HG02678 (cell line): ENCODE measurements around the gene ZBTB7B.
"Not testable (repeated sequence)": the region's sequence is repeated elsewhere in the genome, so short reads cannot be mapped to it uniquely, and the experiment has no call there.

ENCODE experiments used
- ATAC-seq: cut with Tn5 transposase; IDR thresholded peaks from one replicate; pipeline ENCODE4 v1.9.1; 2021; ENCODE audit warnings: mild to moderate bottlenecking, moderate library complexity; ENCODE audit not compliant: unreplicated experiment

ZBTB7B gene

GRCh38 chr1:154986736-154987135 lies 15.9 kb upstream of the ZBTB7B start:
- ATAC-seq = not testable (repeated sequence)

GRCh38 chr1:154987326-154987725 lies 15.3 kb upstream of the ZBTB7B start:
- ATAC-seq = no peak

DNA sequence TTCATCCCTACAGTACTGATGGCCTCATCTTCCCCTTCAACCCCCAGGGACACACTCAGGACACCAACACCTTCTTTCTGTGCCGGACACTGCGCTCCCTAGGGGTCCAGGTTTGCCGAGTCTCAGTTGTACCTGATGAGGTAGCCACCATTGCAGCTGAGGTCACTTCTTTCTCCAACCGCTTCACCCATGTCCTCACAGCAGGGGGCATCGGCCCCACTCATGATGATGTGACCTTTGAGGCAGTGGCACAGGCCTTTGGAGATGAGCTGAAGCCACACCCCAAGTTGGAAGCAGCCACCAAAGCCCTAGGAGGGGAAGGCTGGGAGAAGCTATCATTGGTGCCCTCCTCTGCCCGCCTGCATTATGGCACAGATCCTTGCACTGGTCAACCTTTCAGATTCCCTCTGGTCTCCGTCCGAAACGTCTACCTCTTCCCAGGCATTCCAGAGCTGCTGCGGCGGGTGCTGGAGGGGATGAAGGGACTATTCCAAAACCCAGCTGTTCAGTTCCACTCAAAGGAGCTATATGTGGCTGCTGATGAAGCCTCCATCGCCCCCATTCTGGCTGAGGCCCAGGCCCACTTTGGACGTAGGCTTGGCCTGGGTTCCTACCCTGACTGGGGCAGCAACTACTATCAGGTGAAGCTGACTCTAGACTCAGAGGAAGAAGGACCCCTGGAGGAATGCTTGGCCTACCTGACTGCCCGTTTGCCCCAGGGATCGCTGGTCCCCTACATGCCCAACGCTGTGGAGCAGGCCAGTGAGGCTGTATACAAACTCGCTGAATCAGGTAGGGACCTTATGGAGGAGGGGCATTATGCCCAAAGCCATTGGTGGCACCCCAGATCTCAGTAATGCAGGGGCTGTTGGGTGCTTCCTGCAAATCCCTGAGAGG lies 14.3 kb upstream of the ZBTB7B start:
- ATAC-seq = no peak

DNA sequence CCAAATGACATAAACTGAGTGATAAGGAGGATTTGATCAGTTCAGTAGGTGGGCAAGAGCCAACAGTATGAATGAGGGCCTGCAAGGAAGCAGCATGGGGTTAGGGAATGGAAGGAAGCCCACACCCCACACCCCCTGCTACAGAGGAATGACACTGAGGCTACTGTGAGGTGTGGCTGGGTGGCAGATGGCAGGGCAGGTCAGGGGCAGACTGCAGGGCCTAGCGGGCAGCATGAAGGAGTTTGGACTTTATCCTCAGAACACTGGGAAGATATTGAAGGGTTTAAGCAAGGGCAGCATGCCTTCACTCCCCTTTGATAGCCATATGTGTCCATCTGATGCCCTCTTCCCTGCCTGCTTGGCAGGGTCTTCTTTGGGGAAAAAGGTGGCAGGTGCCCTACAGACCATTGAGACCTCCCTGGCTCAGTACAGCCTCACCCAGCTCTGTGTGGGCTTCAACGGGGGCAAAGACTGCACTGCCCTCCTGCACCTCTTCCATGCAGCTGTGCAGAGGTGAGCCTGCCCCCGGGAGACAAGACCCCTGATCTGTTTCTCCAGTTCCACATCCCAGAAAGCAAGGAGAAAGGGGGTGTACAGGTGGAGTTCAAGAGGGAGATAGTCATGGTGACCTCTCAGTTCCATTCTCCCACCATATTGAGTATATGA lies 13.3 kb upstream of the ZBTB7B start:
- ATAC-seq = no peak

DNA sequence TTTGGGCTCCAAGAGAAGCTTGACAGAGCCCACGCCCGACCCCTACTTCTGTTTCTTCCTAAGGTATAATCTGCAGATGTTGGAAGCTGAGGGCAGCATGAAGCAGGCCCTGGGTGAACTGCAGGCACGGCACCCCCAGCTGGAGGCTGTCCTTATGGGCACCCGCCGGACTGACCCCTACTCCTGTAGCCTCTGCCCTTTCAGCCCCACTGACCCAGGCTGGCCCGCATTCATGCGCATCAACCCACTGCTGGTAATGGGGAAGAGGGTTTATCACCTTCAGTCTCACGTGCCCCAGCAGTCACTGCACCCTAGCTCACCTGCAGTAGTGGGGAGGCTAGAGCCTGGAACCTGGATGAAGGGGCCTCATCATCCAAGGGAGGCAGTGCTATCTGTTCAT lies 12.3 kb upstream of the ZBTB7B start:
- ATAC-seq = no peak

GRCh38 chr1:154992721-154993571 lies 9.7 kb upstream of the ZBTB7B start:
- no peak for ATAC-seq

GRCh38 chr1:154993572-154994268 lies 8.9 kb upstream of the ZBTB7B start, which contains the start of gene LENEP:
LENEP (plus strand) TSS chr1:154993586; CDS start chr1:154993608, 22 bp downstream.
- ATAC-seq = no peak

DNA sequence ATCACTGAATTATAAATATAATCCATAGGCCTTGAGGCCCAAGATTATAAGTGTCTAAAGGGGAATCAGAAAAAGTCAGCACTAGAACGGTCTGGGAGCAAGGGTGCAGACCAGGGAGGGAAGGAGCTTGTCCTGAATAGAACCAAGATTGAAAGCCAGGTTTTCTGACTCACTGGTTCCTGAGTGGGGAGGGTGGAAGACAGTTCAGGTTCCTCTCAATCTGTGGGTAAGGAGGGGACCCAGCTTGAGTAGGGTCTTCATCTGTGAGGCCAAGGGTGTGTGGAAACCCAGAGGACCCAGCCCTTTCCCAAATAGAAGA lies 8.4 kb upstream of the ZBTB7B start:
- ATAC-seq = no peak

- ATAC-seq = no peak
These were observed 8.0 kb upstream of the ZBTB7B start for GRCh38 chr1:154994591-154994990.

GRCh38 chr1:154995301-154995983 lies 7.2 kb upstream of the ZBTB7B start:
- ATAC-seq = not testable (repeated sequence)

DNA sequence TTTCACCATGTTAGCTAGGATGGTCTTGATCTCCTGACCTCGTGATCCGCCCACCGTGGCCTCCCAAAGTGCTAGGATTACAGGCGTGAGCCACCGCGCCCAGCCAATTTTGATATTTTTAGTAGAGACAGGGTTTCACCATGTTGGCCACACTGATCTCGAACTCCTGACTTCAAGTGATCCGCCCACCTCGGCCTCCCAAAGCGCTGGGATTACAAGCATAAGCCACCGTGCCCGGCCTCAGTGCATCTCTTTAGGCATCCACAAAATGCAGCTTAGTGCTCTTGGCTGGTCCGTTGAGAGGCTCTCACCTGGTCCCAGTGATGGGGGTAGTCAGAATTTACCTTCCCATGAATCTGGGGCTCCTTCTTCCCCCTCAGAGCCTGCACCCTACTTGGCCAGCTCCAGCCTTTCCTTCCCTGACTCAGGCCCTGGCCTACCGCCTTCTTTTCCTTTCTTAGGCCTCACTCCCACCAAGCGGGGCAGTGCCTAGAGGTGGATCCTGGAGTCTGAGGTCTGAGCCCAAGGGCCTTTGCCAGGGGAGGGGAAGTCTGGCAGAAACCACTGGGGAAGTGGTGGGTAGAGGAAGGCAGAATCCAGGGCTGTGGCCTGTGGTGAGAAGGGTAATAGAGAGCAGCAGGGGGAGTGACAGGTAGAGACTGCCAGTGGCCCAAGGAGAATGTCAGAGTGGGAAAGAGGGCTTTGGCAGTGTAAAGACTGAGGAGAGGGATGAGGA lies 5.5 kb upstream of the ZBTB7B start:
- no peak for ATAC-seq

DNA sequence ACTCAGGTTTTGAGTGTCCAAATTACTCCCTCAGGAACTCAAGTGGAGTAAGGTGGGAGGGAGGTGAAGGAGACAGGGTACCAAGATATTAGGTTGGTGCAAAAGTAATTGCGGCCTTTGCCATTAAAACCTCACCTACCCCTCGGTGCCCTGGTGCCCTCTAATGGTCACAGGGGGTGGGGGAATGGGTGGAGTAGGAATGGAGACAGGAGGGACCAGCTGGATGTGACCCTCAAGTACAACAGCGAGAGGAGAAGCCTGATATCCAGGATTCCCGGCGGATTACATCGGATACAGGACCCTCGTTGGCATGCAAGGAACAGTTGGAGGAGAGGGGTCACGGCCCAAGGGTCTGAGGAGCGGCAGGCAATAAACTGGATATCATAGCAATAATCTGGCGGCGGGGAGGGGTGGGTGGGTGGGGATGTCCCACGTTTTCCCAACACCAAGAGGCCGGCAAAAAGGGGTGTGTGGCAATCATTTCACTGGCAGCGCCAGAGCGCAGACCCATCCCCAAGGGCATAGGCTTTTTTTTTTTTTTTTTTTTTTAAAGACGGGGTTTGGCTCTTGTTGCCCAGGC lies 4.3 kb upstream of the ZBTB7B start:
- ATAC-seq = no peak

DNA sequence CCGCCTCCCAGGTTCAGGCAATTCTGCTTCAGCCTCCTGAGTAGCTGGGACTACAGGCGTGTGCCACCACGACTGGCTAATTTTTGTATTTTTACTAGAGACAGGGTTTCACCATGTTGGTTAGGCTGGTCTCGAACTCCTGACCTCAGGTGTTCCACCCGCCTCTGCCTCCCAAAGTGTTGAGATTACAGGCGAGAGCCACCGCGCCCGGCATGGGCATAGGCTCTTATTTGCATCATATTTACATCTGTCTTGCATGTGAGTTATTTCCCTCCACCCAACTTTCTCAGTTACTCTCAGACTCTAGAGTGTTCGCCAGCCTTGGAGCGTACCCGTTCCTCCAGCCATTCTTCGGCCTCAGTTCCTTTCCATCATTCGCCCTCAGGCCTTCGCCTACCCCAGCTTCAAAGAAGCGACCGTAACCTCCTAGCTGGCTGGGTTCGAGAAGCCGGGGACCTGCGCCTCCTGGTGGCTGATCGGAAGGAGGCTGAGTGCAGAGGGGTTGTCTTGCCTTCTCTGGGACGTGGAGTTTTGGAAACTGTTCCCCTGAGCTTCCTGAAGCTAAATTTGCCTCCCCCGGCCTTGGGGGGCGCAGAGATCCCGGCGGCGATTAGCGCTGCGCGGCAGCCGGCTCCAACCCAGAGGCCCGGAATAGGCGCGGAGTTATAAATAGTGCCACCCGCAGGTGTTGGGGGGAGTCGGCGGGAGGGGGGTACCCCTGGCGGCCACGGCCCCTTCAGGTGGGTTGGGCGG lies 3.6 kb upstream of the ZBTB7B start:
- ATAC-seq = no peak

DNA sequence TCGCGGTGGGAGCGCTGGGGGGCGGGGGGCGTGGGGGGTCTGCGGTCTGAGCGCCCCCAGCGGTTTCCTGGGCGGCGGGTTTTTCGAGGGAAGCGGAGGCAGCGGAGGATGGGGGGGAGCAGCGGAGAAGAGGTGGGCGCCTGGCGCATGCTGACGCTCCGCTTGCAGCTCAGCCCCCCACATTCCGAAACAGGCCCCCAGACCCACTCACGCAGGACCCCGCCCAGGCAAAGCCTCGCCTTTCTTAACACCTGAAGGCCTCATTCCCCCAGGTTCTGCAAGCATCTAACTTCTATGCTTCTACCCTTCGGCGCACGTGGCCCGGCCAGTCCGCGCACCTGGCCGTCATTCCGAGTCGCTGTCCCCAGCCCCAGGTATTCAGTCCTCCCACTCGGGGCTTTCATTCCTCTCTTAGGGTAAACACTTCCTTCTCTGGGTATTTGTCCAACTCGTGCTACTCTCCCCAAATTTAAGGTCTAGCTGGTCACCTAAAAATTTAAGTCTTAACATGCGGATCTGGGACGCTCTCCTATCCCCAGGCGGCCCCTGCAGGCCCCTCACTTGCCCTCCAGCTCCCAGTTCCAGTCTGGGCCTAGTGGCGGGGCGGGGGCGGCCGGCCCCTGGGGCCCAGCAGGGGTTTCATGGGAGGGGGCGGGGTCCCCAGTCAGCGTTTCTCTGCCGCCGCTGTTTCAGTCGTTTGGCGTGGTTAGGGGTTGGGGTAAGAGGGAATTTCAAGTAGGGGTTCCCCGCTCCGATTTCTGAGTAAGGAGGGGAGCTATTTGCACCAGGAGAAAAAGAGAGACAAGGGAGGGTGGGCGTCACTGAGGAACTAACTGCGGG lies 2.8 kb upstream of the ZBTB7B start:
- no peak for ATAC-seq

- ATAC-seq = no peak
These were observed 2.2 kb upstream of the ZBTB7B start for GRCh38 chr1:155000411-155000725.

DNA sequence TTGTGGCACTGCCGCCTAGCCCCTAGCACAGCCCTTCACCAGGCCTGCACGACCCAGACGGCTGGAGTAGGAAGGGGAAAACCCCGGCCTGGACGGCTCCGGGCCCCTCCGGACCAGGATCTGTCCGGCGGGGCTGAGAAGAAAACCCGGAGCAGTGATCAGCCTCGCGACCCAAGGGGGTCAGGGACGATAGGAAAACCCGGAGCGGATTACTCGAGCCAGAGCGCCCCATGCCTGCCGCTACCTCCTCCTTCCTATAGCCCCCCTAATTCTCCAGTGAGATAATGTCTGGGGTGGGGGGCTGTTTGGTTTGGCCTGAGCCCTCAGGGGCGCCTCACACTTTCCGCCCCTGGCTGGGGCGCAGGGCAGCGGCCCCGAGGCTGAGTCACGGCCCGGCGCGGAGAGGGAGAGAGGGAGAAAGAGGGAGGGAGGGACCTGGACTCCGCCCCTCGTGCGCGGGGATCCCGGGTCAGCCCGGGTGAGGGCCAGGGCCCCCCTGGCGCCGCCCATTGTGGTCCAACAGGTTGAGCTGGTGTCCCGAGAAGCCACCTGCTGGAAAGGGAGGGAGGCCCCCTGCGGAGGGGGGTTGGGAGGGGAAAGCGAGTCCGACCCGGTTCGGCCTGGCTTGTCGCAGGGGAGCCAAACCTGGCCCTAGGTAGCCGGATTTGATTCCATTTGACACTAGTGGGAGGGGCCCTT lies 1.7 kb upstream of the ZBTB7B start:
- ATAC-seq = peak; percentile 36

DNA sequence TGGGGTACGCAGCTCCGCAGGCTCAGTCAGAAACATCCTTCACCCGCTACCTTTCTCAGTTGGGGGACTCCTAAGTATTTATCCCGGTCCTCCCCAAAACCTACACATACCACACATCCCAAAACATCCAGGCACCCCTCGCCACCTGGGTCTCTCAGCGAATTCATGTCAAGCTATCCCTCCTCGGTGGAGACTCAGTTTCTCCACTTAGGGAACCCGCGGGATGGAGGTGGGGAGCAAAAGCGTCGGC lies 1.3 kb upstream of the ZBTB7B start:
- no peak for ATAC-seq
